ENCODE results near the gene MUC12.
"Not testable (repeated sequence)": the region's sequence is repeated elsewhere in the genome, so short reads cannot be mapped to it uniquely, and the experiment has no call there.

MUC12 gene

GRCh38 chr7:100969066-100969615 lies at the start of gene MUC12:
Gene MUC12 (plus strand): TSS chr7:100969565. CDS start chr7:100969623, 58 bp downstream.
- no peak for DNase-seq

- not testable (repeated sequence) for DNase-seq
Measured at GRCh38 chr7:100919779-100920437, 49.5 kb upstream of the MUC12 start.

- no peak for DNase-seq
Measured at GRCh38 chr7:100921039-100921438, 48.3 kb upstream of the MUC12 start.

GRCh38 chr7:100923616-100924015 lies 45.7 kb upstream of the MUC12 start:
- not testable (repeated sequence) for DNase-seq

DNA sequence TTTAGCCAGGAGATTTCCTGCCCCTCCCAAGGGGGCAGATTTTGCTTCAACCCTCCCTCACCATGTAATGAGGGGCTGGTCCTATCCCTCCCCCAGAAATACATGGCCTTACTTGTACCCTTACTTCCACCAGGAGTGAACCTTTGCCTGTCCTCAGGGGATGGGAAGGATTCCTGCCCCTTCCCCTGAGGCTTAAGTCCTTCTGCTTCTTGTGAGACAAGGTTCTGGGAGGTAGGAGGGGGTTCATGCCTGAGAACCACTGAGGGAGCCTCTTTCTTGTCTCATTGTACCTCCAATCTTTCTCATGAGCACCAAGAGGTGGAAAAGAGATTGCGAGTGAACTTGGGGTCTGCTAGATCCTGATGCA lies 39.6 kb upstream of the MUC12 start:
- no peak for DNase-seq

GRCh38 chr7:100933734-100934133 lies 35.6 kb upstream of the MUC12 start:
- DNase-seq, result no peak

- DNase-seq, result not testable (repeated sequence)
Measured at GRCh38 chr7:100935381-100935780, 34.0 kb upstream of the MUC12 start.

DNA sequence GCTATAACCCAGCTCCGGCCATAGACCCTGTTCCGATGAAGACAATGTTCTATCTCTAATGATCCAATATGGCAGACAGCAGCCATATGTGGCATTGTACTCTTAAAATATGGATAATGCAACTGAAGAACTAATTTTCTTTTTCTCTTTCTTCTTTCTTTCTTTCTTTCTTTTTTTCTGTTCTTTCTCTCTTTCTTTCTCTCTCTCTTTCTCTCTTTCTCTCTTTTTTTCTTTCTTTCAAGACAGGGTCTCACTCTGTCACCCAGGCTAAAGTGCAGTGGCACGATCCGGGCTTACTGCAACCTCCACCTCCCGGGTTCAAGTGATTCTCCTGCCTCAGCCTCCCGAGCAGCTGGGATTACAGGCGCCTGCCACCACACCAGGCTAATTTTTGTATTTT lies 33.2 kb upstream of the MUC12 start:
- not testable (repeated sequence) for DNase-seq

DNA sequence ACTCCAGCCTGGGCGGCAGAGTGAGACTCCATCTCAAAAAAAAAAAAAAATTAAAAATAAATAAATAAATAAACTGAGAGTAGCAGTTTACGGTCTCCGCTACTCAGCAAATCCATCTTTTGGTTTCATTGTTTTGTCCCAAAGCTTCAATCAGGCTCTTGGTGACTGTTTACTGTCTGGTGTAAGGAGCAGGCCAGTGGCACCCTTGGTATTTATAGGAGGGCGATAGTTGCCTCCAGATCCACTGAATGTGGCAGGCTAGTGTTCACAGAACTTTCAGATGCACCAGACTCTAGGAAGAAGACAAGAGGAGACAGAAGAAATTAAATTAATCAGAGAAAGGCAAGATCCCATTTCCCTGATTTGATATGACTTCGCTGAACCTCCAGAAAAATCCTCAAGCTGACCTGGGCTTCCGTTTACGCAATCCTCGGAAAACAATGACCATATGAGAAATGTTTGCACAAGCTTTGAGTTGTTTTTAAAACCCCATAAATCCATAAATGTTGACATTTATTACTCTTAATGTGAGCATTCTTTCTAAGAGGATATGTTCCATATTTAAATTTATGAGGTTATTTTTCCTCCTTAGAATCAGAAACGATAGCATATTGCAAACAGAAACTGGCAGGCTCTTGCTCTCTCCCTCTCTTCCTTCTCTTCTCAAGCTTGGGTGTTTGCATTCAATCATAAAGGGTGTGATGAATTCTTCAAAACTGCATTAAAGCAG lies 27.2 kb upstream of the MUC12 start:
- DNase-seq, result no peak

DNA sequence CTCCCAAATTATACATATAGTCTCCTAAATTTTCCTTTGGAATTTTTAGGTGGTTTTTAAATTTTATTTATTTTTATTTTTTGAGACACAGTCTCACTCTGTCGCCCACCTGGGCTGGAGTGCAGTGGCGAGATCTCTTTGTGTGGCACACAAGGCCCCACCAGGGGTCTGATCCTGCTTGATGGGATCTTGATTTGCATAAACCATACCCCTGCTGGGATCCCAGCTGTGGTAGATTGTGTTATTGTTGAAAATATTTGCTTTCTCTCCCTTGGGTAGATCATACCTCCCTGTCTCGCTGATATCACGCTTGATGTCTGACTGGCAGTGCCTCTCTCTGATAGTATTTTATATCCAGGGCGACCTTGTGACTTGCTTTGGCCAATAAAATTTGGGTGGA lies 25.7 kb upstream of the MUC12 start:
- DNase-seq, result no peak

GRCh38 chr7:100944138-100944537 lies 25.2 kb upstream of the MUC12 start:
- no peak for DNase-seq

DNA sequence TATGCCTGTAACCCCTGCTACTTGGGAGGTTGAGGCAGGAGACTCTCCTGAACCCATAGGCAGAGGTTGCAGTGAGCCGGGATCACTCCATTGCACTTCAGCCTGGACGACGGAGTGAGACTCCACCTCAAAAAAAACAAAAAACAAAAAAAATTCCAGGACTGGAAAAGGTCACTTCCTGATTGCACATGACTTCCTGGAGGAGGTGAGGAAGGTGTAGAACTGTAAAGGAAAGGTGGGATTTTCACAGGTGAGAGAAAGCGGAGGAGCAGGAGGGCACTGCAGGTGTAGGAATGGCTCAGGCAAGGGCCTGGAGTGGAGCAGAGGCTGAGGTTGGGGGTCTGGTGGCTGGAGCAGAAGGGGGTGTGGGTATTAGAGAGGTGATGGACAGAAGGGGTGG lies 23.3 kb upstream of the MUC12 start:
- no peak for DNase-seq

- no peak for DNase-seq
Measured at GRCh38 chr7:100946766-100947365, 22.5 kb upstream of the MUC12 start.

DNA sequence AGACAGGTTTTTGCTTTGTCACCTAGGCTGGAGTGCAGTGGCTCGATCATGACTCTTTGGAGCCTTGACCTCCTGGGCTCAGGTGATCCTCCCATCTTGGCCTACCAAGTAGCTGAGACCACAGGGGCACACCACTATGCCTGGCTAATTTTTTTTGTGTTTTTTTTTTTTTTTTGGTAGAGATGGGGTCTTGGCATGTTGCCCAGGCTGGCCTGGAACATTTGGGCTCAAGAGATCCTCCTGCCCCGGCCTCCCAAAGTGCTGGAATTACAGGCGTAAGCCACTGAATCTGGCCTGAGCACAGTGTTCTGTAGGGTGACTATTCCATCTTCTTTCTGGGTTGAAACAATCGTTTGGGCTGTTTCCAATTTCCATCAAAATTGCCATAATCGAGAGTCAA lies 21.6 kb upstream of the MUC12 start:
- no peak for DNase-seq

- no peak for DNase-seq
Measured at GRCh38 chr7:100949227-100949932, 20.0 kb upstream of the MUC12 start, which contains the start of gene MUC3A. Gene MUC3A (plus strand): TSS chr7:100949534. CDS start chr7:100949625, 91 bp downstream.

DNA sequence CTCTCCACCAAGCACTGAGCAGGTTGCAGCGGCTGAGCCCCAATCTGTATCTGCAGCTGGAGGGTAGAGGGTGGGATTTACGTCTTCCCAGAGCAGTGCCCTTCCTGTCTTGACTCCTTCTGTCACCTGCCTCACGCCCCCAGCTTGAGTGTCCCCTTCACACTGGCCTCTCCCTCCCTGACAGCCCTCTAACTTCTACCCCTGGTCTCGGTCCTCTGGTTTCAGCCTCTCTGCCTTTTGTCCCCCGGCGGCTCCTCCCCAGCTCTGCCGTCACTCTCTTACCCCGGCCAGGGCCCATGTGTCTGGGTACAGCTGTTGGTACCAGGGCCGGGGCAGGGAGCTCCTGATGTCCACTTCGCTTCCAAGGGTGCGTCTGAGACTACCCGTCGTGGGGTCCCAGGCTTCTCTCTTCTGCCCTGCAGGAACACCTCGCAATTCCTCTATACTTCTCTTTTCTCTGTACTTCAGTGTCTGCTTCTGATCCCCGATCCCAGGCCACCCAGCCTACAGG lies 19.4 kb upstream of the MUC12 start:
- no peak for DNase-seq

- DNase-seq, result no peak
Measured at GRCh38 chr7:100951172-100951571, 18.2 kb upstream of the MUC12 start.

DNA sequence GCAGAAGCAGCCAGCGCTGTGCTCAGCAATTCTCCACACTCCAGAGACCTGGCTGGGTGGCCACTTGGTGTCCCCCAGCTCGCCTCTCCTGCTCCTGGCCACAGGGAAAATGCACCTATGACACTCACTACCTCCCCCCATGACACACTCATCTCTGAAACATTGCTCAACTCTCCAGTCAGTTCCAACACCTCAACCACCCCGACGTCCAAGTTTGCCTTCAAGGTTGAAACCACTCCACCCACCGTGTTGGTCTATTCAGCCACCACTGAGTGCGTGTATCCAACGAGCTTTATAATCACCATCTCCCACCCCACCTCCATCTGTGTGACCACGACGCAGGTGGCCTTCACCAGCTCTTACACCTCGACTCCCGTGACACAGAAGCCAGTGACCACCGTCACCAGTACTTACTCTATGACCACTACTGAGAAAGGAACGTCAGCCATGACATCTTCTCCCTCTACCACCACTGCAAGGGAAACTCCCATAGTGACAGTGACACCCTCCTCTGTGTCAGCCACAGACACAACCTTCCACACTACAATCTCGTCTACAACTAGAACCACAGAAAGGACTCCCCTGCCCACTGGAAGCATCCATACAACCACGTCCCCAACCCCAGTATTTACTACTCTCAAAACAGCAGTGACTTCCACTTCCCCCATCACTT lies 17.3 kb upstream of the MUC12 start:
- DNase-seq, result no peak

DNA sequence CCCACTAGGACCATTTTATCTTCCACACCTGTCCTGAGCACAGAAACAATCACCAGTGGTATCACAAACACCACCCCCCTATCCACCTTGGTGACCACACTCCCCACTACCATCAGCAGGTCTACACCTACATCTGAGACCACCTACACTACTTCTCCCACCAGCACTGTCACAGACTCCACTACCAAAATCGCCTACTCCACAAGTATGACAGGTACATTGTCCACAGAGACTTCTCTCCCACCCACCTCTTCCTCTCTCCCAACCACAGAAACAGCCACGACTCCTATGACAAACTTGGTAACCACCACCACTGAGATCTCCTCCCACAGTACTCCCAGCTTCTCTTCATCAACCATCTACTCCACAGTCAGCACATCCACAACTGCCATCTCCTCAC lies 16.7 kb upstream of the MUC12 start:
- DNase-seq, result no peak

GRCh38 chr7:100957832-100958421 lies 11.4 kb upstream of the MUC12 start:
- DNase-seq, result no peak

DNA sequence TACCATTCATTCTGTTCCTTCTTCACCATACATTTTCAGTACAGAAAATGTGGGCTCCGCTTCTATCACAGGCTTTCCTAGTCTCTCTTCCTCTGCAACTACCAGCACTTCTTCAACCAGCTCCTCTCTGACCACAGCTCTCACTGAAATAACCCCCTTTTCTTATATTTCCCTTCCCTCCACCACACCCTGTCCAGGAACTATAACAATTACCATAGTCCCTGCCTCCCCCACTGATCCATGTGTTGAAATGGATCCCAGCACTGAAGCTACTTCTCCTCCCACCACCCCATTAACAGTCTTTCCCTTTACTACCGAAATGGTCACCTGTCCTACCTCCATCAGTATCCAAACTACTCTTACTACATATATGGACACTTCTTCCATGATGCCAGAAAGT lies 9.5 kb upstream of the MUC12 start:
- DNase-seq, result no peak

GRCh38 chr7:100962537-100962936 lies 6.8 kb upstream of the MUC12 start:
- no peak for DNase-seq

Measured in activated CD4-positive, alpha-beta T cell treated with anti-CD3 and anti-CD28 coated beads, Interleukin-2, amount 50 U/mL, for 16 hours (primary cell).